HG02588 (cell line): Measurements from ENCODE around the gene ELAPOR1.

Experiments used
- ATAC-seq: cut with Tn5 transposase; IDR thresholded peaks from one replicate; pipeline ENCODE4 v1.9.1; 2021; ENCODE audit warnings: mild to moderate bottlenecking, moderate library complexity; ENCODE audit not compliant: unreplicated experiment

The ELAPOR1 gene, protein sequence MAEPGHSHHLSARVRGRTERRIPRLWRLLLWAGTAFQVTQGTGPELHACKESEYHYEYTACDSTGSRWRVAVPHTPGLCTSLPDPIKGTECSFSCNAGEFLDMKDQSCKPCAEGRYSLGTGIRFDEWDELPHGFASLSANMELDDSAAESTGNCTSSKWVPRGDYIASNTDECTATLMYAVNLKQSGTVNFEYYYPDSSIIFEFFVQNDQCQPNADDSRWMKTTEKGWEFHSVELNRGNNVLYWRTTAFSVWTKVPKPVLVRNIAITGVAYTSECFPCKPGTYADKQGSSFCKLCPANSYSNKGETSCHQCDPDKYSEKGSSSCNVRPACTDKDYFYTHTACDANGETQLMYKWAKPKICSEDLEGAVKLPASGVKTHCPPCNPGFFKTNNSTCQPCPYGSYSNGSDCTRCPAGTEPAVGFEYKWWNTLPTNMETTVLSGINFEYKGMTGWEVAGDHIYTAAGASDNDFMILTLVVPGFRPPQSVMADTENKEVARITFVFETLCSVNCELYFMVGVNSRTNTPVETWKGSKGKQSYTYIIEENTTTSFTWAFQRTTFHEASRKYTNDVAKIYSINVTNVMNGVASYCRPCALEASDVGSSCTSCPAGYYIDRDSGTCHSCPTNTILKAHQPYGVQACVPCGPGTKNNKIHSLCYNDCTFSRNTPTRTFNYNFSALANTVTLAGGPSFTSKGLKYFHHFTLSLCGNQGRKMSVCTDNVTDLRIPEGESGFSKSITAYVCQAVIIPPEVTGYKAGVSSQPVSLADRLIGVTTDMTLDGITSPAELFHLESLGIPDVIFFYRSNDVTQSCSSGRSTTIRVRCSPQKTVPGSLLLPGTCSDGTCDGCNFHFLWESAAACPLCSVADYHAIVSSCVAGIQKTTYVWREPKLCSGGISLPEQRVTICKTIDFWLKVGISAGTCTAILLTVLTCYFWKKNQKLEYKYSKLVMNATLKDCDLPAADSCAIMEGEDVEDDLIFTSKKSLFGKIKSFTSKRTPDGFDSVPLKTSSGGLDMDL

DNA sequence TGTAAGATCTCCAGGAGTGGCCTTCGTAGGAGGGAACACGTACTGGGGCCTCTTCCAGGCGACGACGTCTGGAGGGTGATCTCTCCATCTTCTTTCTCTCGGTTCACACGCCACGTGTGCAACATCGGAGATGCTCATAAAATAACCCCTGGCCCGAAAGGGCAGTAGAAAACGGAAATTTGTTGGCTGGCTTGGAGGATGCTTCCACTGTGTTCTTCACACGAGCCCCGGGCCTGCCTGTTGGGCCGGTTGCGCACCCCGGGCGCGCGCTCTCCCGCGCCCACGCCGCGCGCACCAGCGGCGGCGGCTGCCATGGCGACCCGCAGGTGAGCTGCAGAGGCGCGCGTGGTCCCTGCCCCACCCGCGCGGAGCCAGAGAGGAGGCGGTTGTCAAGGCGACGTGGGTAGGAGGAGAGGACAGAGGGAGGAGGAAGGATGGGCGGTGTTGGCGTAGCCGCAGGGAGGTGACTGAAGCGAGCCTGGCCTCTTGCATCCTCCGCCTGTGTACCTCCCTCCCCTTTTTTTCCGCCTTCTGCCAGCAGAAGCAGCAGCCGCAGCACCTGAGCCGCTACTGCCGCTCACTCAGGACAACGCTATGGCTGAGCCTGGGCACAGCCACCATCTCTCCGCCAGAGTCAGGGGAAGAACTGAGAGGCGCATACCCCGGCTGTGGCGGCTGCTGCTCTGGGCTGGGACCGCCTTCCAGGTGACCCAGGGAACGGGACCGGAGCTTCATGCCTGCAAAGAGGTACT lies at the start of gene ELAPOR1:
ELAPOR1 (plus strand) TSS at position 526 of the 752 bp plus-strand sequence; CDS start at position 595, 69 bp downstream.
- peak; percentile 56 for ATAC-seq

DNA sequence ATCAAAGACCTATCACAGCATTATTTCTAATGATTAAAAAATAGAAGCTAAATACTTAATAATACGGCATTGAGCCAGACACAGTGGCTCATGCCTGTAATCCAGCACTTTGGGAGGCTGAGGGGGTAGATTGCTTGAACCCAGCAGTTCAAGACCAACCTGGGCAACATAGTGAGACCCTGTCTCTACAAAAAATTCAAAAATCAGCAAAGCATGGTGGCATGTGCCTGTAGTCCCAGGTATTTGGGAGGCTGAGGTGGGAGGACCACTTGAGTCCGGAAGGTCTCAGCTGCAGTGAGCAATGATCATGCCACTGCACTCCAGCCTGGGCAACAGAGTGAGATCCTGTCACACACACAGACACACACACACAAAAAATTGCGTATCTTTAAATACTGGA lies 48.8 kb upstream of the ELAPOR1 start:
- ATAC-seq = no peak

DNA sequence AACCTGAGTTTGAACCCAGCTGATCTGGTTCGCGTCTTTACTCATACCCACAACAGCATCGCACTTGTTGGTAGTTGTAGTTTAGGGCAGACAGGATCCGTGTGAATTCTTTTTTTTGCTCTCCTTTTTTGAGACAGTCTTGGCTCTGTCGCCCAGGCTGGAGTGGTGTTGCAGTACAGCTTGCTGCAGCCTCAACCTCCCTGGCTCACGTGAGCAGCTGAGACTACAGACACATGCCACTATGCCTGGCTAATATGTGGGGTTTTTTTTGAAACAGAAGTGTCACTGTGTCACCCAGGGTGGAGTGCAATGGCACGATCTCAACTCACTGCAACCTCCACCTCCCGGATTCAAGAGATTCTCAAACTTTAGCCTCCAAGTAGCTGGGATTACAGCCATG lies 46.0 kb upstream of the ELAPOR1 start:
- ATAC-seq = no peak

DNA sequence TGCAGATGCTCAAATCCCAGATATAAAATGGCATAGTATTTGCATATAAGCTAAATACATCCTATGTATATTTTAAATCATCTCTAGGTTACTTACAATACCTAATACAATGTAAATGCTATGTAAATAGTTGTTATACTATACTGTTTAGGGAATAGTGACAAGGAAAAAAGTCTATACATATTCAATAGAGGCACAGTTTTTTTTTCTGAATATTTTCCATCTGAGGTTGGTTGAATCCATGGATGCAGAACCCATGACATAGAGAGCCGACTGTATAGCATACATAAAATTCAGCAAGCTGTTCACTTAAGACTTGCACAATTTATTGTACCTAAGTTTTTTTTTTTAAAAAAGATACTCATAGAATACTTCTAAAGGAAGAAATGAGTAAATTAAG lies 44.6 kb upstream of the ELAPOR1 start:
- no peak for ATAC-seq

DNA sequence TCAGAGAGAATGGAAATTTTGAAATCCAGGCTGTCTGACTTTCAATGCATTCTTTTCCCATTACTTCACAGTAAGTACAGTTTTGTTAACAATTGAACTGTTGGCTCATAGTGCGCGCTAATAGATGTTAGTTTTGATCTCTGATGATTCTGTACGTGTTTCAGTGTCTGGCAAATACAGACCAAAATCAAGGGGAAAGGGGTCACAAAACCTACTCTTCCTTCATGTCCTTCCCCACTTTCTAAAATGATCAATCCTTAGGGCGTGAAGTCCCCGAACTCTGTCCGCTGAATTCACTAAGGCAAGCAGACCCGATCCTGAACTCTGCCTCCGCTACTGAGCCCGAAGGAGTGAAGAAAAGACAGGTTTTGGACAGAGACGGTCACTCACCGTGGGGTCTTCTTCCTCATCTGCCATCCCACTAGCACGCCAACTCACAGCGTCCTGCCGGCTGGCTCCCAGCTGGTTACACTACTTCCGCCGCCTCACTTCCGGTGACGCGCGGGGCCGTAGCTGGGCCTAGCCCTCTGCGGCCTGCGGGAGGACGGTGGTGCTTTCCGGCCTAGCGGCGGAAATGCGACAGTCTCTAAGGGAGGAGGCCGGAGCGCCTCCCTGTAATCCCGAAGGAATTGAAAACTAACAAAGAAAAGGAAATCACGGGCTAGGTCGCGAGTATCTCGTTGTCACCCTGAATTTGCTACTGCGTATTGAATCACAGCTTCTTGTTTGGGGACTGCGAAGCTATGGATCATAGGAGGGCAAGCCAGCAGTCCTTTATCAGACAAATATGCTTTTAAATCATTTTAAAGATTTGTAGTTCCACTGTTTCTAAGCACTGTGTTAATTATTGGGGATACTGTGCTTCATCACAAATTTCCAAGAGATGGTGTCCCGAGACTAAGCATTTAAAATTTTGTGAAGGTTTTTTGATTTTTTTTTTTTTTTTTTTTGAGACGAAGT lies 38.1 kb upstream of the ELAPOR1 start, which contains the start of gene TAF13:
TAF13 (minus strand) TSS at position 473 of the 960 bp plus-strand sequence; CDS start at position 417, 56 bp downstream.
- peak; percentile 100 for ATAC-seq

DNA sequence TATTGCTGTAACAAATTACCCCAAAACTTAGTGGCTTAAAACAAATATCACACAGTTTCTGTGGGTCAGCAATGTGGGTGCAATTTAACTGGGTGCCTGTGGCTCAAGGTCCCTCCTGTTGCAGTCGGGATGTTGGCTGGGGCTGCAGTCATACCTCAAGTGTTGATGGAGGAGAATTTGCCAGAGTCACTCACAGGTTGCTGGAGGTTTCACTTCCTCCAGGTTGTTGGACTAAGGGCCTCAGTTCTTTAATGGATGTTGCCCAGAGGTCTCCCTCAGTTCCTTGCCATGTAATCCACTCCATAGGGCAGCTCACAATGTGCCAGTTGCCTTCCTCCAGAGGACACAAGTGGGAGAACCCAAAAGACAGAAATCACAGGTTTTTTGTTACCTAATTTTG lies 35.6 kb upstream of the ELAPOR1 start:
- ATAC-seq = no peak

DNA sequence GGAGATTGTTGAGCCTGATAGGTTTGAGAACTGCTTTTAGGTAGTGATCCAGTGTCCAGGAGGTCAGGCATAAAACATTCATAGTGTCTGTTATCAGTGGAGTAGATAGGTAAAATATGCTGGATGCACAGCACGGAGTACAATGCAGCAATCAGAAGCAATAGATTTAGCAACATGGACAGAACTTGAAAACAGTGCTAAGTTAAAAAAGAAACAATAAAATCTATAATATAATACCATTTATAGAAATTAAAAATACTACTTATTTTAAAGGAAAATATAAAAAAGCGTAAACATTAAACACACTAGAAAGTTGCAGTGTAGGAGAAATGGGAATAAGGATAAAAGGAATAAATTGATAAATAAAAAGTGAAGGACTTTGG lies 34.7 kb upstream of the ELAPOR1 start:
- ATAC-seq = no peak

DNA sequence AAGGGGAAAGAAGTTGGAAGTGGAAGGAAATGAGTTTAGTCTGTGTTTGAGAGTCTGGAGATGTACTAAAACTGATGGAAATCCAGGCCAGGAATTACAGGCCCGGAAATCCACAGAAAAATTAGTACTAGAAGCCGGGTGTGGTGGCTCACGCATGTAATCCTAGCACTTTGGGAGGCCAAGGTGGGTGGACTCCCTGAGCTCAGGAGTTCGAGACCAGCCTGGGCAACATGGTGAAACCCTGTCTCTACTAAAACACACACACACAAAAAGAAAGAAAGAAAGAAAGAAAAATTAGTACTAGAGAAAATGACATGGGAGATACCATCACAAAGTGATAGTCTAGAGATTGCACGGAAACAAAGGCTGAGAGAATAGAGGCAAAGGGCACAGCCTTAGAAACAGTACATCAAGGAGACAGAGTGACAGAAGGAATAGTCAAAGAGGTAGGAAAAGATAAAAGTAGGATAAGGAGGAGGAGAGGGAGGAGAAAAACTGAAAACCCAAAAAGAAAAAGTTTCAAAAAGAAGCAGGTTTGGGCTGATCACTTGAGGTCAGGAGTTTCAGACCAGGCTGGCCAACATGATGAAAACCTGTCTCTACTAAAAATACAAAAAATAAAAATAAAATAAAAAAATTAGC lies 33.4 kb upstream of the ELAPOR1 start:
- no peak for ATAC-seq

DNA sequence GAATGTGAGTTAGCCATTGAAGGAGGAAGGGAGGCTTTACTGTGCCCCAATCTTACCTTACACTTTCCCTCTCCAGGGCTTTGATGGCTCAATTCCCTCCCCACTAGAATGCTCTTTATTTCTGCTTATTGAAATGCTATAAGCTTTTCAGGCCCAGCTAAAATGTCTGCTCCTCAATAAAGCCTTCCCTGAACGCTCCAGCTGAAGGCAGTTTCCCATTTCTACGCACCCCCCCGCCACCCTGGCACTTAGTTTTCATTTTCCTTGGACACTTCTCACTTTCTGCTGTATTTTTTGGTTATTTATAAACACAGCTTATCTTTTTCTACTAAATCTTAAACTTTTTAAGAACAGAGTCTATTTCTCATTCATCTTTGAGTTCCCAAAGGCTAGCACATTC lies 30.4 kb upstream of the ELAPOR1 start:
- no peak for ATAC-seq

DNA sequence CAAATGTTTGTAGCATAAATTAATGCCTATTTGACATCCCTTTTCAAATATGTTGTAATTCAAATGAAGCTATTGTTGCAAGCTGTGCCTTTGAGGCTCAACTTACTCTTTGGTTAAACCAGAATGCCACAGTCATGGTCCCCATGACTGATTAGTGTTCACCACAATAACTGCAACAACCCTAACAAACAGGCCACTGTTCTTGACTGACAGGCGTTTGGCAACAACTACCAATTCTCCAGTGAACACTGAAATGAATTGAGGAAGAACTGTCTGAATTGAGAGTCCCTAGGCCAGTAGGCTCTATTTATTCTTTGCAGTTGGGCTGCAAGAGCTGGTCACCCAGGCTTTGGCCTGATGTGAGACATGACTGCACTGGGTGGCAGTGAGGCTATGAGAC lies 30.0 kb upstream of the ELAPOR1 start:
- no peak for ATAC-seq

DNA sequence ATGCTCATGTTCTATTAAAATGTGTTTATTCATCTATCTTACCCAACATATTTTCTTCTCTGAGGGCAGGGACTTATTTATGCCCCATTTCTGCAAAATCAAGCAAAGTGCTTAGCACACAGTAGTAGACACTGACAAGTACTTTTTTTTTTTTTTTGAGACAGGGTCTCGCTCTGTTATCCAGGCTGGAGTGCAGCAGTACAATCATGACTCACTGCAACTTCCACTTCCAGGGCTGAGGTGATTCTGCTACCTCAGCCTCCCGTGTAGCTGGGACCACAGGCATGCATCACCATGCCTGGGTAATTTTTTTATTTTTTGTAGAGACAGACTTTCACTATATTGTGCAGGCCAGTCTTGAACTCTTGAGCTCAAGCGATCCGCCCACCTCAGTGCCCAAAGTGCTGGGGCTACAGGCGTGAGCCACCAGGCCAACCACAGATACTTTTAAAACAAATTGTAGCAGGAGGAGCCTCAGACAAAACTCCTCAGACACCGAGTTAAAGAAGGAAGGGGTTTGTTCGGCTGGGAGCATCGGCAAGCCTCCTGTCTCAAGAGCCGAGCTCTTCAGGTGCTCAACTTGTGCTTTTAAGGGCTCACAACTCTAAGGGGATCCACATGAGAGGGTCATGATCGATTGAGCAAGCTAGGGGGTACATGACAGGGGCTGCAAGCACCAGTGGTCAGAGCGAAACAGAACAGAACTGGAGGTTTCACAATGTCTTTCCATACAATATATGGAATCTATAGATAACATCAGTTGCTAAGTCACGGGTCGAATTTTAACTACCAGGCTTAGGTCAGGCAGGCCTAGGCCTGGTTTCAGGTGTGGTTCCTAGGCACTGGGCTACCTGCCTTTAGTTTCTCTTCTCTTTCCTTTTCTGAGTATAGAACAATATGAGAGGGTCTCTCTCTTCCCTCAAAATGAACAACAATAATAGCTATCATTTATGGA lies 29.1 kb upstream of the ELAPOR1 start:
- ATAC-seq = no peak

DNA sequence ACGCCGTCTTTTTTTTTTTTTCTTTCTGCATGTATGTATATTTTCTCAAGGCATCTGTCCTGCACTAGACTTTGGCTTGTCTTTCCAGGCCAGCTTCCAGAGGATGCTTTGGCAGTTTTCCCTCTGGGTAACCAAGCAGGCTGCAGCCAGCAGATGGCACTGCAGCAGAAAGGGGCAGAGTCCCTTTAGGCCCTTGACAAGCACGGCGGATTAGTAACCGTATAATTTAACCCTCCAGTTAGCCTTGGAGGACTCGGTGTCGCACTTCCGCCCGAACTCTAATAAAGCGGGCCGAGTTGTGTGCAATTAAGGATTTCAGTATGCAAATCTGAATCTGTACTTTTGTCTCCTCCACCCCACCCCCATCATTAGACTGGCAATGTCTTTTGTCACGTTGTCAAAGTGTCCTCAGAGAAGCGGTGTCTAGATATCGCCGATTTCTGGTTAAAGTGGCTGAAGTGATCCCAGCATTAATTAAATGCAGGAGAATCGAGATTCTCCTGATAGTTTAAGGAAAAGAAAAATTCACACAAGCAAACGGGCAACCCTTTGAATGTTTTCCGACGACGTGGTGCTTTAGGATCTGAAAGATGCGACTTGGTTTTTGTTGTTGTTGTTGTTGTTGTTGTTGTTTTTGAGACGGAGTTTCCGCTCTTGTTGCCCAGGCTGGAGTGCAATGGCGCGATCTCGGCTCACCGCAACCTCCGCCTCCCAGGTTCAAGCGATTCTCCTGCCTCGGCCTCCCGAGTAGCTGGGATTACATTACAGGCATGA lies 24.5 kb upstream of the ELAPOR1 start:
- no peak for ATAC-seq

DNA sequence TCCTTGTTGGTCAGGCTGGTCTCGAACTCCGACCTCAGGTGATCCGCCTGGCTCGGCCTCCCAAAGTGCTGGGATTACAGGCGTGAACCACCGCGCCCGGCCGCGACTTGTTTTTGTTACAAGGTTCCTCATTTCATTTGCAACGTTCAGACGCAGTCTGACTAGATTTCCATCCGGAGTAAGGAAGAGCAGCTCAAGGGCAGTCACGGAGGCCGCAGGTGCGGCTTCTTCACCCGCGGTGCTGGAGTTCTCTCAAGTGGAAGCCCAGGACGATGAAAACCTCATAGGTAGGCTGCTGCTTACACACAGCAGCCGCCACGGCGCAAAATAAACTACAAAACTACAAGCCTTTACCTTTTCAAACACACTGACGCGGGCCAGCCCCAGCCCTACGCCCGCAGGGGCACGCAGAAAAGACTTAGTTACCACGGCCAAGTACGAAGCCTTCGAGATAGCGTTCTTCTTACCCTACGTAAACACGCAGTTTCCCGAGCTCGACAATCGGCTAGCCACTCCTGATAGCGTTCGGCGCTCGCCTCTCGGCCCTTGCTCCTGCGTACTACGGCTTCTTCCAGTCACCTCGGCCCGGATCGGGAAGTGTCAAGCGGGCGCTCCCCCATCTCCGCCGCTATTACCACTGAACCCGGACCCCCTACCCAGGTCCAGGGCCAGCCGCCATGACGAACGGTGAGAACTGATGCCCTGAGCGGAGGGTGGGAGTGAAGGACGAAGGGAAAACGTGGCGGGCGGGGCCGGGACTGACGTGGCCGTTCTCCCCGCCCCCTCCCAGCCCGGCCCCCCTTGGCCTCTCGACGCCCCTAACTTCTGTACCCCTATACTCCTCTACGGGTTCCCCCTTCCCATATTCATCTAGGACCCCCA lies 23.5 kb upstream of the ELAPOR1 start, which contains the start of gene TMEM167B:
TMEM167B (plus strand) TSS at position 569 of the 882 bp plus-strand sequence; CDS start at position 678, 109 bp downstream.
- ATAC-seq = peak; percentile 89

DNA sequence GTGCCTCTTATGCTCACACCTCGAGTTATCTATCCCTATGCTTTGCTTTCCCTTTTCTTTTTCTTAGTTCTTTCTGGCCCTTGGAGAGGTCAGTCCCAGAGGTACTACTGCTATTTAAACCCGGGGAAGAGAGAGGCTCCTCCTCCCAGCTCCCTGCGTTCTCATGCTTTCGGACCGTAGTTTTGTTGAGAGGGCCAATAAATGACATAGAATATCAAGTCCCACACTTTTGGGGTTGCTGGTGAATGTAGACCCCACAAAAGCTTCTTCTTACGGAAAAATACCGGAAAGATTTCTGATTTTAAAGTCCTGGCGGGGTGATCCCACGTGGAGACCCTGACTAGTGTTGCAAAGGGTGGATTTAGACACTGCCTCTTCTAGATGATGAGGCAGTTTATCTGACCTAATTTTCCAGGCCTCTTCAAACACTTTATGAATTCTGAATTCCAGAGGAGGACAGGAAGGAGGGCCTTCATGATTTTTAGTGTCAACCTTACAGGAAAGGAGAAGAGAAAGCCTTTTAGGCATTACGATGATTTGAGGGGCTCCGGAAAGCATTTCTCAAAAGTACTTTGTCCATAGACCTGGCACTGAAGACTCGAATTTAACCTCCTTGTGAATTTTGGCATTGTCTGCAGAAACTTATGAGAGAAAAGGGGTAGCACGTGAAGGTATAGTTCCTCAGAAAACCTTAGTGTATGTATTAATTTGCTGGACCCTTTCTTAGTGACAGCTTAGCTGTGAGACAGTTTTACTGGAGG lies 22.7 kb upstream of the ELAPOR1 start:
- peak; percentile 53 for ATAC-seq

DNA sequence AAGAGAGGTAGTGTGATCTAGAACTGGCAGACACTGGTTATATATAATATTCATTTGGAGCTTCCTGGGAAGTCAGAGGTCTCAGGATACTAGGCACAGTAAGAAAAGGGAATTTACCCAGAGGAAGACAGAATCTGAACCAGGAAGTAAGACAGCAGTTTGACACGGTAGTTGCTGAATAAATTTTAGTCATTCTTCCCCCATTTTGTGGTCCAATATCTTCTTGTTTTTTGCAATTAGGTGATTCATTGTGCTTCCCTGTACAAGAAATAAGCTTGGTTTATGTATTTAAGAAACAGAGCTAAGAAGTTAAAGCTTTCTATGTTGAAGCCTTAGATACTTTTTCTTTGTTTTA lies 22.1 kb upstream of the ELAPOR1 start:
- no peak for ATAC-seq

DNA sequence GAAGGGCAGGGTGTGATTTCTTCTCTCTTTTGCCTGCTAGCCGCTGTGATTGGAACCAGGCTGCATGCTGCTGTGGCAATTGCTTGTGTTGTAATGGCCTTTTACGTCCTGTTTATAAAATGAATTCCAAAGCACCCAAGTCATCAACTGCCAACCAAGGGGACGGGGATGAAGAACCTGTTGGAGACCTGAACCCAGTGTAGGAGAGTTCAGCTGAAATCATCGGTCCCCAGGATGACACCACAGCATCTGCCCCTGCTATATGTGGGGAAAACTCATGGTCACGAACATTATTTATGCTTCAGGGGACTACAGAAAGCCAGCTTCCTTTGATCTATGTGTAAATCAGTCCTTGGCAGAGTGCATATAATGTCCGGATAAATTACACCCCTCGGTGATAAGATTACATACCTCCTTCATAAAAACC lies 19.5 kb upstream of the ELAPOR1 start:
- ATAC-seq = no peak
